Measurements from ENCODE around the gene TNNT3.

DNA sequence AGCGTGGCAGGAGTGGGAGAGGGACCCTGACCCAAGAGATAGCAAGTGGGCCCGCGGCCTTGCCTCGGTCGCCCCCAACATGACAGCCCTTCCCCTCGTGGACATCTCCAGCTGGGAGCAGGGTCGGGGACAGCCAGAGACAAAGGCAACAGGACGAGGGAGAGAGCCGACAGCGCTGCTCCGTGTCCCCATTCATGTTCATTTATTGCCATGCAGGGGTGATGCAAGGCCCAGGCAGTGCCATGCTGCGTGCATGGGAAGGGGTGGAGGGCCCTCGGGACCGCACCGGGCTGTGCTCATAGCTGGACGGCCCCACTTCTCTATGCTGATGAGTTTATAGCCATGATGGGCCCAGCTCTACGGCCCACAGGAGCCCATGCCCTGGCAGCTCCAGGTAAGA lies 40.3 kb downstream of the TNNT3 start:
- no peak for TF ChIP-seq CTCF (IDR thresholded peaks at IDR 0.05)
- TF ChIP-seq EP300 (IDR thresholded peaks at IDR 0.05): no peak
- no peak for TF ChIP-seq POLR2AphosphoS5 (IDR thresholded peaks at IDR 0.05)
- TF ChIP-seq POLR2A (IDR thresholded peaks at IDR 0.05): no peak

Data from stomach (tissue), 4 donors.